Right lobe of liver (tissue), 4 donors: ENCODE results near the gene CYP17A1.
"Not testable (repeated sequence)": the region's sequence is repeated elsewhere in the genome, so short reads cannot be mapped to it uniquely, and the experiment has no call there.

Experiments
- CTCF ChIP-seq, 4 donors: fragments of 200-600 bp in 3 of 4; fragments of 450-650 bp in 1 of 4; IDR thresholded peaks; one replicate each; pipeline versions ENCODE4 v1.5.1 to v1.8.0; 2016 to 2022; ENCODE audit warnings: antibody characterized with exemption in 4 of 4, mild to moderate bottlenecking in 2 of 4
- POLR2A ChIP-seq: fragments of 450-650 bp; IDR thresholded peaks from one replicate; pipeline ENCODE4 v1.6.1; 2017; ENCODE audit warnings: antibody characterized with exemption, mild to moderate bottlenecking
- donor health status: DM: no; HTN: no; CAD: no.
- donor health status: DM: no; HTN: no; CAD: no.
- donor health status: DM: no; HTN: yes; CAD: no.

DNA sequence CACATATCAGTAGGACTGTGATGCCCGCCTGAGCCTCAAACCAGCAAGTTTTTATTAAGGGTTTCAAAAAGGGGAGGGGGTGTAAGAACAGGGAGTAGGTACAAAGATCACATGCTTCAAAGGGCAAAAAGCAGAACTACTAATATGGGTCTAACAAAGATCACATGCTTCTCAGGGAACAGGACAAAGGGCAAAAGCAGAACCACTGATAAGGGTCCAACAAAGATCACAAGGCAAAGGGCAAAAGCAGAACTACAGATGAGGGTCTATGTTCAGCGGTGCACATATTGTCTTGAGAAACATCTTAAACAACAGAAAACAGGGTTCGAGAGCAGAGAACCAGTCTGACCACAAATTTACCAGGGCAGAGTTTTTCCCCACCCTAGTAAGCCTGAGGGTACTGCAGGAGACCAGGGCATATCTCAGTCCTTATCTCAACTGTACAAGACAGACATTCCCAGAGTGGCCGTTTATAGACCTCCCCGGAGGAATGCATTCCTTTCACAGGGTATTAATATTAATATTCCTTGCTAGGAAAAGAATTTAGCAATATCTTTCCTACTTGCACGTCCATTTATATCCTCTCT is 7.1 kb upstream of the CYP17A1 start:
- TF ChIP-seq CTCF (IDR thresholded peaks at IDR 0.05); POLR2A: not testable (repeated sequence)
